HG02884 (cell line): ENCODE measurements around the gene TMEM271.

Experiments used
- ATAC-seq: cut with Tn5 transposase; IDR thresholded peaks from one replicate; pipeline ENCODE4 v1.9.1; 2021; ENCODE audit warnings: mild to moderate bottlenecking, moderate library complexity; ENCODE audit not compliant: unreplicated experiment

Gene TMEM271

DNA sequence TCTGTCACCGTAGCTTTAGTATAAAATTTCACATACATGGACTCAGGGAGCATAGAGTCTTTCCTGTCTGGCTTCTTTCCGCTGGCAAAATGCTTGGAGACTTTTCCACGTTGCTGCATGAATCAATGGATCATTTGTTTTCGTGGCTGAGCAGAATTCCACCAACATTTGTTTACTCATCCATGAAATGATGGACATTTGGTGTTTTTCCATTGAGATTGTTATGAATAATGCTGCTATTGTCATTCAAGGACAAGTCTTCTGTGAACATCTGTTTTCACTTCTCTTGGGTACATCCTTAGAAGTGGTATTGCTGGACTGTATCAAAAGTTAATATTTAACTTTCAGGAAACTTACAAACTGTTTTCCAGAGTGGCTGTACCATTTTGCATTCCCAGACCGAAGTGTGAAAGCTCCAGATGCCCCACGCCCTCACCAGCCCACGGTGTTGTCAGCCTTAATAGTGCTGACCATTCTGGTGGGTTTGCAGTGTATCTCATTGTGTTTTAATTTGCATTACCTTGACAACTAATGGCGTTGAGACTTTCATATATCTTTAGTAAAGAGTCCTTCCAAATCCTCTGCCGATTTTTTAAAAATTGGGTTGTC is 5.8 kb upstream of the TMEM271 start:
- no peak for ATAC-seq

- ATAC-seq: no peak
Observed at GRCh38 chr4:581181-581580, 5.1 kb upstream of the TMEM271 start.

- ATAC-seq: no peak
Observed at GRCh38 chr4:579543-580175, 3.6 kb upstream of the TMEM271 start.

GRCh38 chr4:578451-579443 is 2.7 kb upstream of the TMEM271 start:
- no peak for ATAC-seq

DNA sequence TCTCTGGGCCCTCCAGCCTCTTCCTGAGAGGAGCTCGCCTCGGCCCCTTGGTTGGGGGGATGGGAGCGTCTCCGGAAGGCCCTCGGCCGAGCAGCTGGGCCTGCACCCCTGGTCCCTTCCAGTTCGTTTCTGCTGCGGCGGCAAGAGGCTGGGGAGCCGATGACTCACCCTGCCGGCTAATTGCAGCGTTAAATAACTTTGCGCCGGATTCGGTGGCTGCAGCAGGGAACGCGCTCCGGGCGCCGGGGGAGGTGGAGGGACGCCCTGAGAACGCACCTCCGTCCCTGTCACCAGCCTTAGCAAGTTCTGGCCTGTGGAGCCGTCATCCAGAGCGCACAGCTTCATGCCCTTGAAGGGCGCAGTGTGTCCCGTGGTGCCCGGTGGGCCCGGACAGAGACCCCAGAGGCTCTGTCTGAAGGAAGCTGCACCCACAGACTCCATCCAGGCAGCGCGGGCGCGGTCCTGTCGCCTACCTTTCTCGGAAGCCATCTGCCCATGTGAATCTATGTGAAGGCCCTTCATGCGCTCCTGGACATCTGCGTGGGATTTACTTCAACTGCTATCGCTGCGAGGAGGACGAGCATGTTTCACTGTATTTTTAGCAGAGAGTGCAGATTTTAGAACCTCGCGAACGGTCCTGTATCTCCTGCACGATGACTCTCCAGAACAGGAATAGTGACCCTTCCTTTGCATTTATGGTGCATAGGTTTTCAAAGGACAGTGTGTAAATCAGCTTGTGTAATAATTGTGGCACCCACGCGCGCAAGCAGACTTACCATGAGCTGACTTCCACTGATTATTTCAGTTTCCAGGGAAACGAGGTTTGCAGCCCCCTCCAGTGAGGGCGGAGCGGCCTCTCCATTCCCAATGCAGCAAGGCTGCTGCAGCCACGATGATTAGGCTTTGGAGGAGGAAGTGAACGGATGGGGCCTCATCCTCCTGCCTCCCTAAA is 1.7 kb upstream of the TMEM271 start:
- no peak for ATAC-seq

DNA sequence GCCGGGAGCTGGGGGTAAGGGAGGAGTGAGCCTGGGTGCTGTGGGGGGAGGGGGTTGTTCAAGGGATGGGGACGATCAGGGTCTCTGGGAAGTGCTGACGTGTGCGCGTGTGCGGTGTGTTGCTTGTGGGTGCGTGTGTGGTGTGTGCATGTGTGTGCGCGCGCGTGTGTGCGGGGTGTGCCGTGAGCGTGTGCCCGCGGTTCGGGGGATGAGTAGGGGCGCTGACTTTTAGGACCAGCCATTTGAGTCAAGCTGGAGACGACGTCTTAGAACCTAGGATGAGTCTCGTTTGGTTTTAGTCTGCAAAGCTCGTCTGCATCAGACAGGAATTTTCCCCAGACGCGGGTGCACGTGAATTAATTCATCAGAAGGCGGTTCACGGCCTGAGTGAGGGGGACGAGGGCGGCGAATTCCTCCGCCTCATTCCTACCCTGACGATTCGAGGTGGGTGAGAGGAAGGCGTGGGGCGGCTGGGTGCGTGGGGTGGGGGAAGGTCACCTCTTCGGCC is 950 bp upstream of the TMEM271 start:
- no peak for ATAC-seq

GRCh38 chr4:575281-576141 is 584 bp downstream of the TMEM271 start:
- no peak for ATAC-seq

DNA sequence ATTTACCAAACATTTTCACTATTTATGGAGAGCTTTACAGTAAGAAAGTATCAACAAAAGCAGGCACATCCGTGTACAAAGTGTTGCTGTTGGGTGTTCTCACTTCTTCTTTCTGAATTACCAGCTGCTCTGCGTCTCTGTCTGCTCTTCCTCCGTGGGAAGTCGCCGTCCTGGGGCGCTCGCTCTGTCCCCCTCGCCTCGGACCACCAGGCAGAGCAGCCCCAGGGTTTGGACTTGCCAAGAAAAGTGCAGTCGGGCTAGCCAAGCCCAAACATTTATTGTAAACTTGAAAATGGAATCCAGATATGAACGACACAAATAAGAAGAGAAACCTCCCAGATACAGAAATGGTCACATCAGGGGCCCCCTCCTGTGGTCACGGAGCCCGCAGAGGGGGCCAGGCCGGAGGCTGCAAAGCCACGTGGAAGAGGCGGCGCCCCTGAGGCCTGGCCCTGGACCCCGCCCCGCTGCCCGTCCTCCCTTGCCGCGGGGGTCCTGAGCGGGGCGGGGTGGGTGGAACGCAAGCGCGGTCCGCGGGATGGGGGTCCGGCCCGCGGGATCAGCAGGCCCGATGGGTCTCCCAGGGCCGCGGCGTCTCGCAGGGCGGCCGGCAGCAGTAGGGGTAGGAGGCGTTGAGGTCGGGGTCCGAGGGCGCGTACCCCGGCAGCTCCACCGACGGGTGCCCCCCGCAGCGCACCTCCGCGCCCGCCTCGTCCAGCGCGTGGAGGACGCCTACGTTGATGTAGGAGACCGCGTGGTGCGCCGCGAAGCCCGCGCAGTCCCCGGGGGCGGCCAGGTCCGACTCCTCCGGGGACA is 1.5 kb downstream of the TMEM271 start:
- ATAC-seq: no peak

GRCh38 chr4:573122-573892 is 2.8 kb downstream of the TMEM271 start:
- ATAC-seq: no peak

DNA sequence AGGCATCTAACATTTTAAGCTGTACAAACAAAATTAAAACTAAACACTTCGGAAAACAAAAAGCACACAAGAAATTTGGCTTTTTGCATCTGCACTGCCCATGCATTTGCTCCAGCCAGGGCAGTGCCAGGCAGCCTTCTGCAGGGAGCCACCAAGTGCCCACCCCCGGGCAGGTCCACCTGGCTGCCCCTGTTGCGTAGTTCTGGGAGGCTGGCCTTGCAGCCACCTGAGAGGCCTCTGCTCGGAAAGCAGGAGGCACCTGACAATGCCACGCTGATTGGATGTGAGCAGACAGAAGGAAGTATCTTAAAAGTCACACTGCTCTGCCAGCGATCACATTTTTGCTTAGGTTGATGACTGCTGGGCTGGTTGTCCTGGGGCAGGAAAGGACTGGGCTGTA is 3.5 kb downstream of the TMEM271 start:
- ATAC-seq: no peak

DNA sequence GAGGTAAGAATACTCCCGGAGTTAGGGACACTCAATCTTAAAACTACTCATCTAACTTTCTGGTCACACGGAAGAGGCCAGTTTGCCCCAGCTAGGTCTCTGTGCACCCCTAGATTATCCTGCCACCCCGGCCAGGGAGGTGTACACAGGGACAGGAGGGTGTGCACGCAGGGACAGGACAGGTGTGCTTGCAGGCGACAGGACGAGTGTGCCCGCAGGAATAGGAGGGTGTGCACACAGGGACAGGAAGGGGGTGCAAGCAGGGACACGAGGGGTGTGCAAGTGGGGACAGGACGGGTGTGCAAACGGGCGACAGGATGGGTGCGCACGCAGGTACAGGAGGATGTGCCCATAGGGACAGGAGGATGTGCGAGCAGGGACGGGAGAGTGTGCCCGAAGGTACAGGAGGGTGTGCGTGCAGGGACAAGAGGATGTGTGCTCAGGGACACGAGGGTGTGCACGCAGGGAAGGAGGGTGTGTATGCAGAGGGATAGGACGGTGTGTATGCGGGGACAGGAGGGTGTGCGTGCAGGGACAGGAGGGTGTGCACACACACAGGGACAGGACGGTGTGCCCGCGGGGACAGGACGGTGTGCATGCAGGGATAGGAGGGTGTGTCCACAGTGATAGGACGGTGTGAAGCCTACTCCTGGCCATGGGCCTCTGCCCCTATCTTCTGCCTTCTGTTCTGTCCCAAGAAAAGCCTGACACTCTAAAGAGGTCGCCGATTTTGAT is 4.1 kb downstream of the TMEM271 start:
- ATAC-seq: no peak

GRCh38 chr4:570754-571153 is 5.3 kb downstream of the TMEM271 start:
- ATAC-seq: no peak

- ATAC-seq: no peak
Observed at GRCh38 chr4:569958-570667, 6.0 kb downstream of the TMEM271 start.

DNA sequence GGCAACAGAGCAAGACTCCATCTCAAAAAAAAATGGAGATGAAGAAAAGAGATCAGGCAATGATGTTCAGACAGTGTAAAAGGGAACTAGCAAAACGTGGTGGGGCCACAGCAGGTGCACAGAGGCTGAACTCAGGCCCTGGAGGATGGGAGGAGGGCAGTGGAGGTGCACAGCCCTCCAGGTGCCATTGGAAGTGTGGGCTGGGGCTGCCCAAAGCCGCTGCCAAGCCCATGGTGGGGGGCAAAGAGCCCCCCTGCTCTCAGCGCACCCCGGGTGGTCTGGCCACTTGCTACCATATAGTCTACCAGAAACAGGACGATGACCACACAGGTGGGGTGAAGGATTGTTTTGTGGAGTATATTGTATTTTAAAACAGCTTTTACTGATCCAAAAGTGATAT is 7.1 kb downstream of the TMEM271 start:
- ATAC-seq: no peak

DNA sequence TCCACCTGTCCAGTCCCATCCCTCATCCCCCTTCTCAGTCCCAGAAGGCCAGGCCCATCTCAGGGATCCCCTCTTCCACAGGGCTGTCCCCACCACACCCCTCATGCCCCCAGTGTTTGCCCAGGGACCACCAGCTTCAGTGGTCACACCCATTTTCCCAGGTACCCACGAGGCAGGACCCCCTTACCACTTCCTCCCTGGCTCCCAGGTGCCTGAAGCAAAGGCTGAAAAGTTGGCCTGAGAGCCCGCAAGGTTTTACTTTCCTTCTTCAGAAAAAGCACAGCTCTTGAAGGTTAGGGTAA is 7.8 kb downstream of the TMEM271 start:
- ATAC-seq: no peak

DNA sequence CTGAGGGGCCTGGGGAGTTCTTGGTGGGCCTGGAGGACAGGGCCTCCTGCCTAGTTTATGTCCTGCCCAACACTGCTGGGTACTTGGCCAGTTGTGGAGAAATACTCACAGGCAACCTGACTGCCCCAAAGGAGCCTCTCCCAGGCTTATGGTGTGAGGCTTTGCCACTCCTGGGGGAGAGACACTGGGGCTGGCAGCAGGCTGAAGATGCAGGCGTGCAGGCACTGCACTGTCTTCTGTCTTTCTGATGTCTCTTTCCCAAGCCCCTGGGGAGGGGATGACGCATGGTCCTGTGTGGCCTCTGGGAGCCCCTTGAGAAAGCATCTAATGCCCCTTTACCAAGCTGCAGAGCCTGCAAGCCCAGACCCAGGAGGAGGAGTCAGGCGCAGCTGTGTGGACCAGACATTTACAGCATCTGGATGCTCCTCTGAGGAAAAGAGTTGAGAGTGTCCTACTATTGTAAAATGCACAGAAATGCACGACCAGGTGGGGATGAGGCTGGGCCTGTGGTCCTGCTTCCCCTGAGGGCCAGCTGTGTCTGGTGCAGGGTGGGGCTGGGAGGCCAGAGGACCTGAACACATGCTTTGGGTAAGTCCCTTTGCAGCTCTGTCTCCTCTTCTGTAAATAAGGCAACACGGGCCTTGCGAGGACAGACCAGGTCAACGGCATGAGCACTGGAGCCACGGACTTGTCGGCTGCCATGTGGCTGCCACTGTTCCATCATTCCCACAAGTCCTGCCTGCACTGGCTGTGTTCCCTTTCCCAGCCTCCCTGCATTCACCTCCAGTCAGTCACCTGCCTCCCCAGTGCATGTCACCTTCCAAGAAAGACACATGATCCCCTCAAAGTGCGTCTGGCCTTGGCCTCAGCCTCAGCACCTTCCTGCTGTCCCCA is 8.4 kb downstream of the TMEM271 start:
- ATAC-seq: no peak
